NCI-H748 treated with DMSO at 0.1 percent for 48 hours (cell line): ENCODE data around the gene SLC37A1.

Experiments
- DNase-seq: peaks from one replicate; lab custom pipeline; 2025; lab: John Stamatoyannopoulos, UW

The SLC37A1 gene

GRCh38 chr21:42479582-42479981 lies 34.1 kb upstream of the SLC37A1 start:
- DNase-seq: no peak

- no peak for DNase-seq
Measured at GRCh38 chr21:42480736-42481135, 32.9 kb upstream of the SLC37A1 start.

- no peak for DNase-seq
Measured at GRCh38 chr21:42481169-42481568, 32.5 kb upstream of the SLC37A1 start.

GRCh38 chr21:42484966-42485365 lies 28.7 kb upstream of the SLC37A1 start:
- no peak for DNase-seq

- DNase-seq: no peak
Measured at GRCh38 chr21:42486072-42486471, 27.6 kb upstream of the SLC37A1 start.

GRCh38 chr21:42486531-42486930 lies 27.1 kb upstream of the SLC37A1 start:
- DNase-seq: no peak

GRCh38 chr21:42489006-42489563 lies 24.6 kb upstream of the SLC37A1 start:
- DNase-seq: no peak

GRCh38 chr21:42489991-42490390 lies 23.7 kb upstream of the SLC37A1 start:
- DNase-seq: no peak

GRCh38 chr21:42490720-42491119 lies 22.9 kb upstream of the SLC37A1 start:
- no peak for DNase-seq

- no peak for DNase-seq
Measured at GRCh38 chr21:42491328-42491727, 22.3 kb upstream of the SLC37A1 start.

- DNase-seq: no peak
Measured at GRCh38 chr21:42492201-42492600, 21.5 kb upstream of the SLC37A1 start.

- DNase-seq: no peak
Measured at GRCh38 chr21:42493109-42494060, 20.3 kb upstream of the SLC37A1 start.

- DNase-seq: no peak
Measured at GRCh38 chr21:42495027-42495426, 18.6 kb upstream of the SLC37A1 start.

GRCh38 chr21:42495765-42496119 lies 17.9 kb upstream of the SLC37A1 start:
- peak; percentile 57 for DNase-seq

GRCh38 chr21:42496120-42496838 lies 17.4 kb upstream of the SLC37A1 start, which contains the start of gene RSPH1:
Gene RSPH1 (minus strand): TSS chr21:42496224. CDS start chr21:42496186, 38 bp downstream.
- peak; percentile 98 for DNase-seq

- no peak for DNase-seq
Measured at GRCh38 chr21:42496839-42497202, 16.8 kb upstream of the SLC37A1 start.

- no peak for DNase-seq
Measured at GRCh38 chr21:42498012-42498411, 15.6 kb upstream of the SLC37A1 start.

GRCh38 chr21:42499444-42500112 lies 14.1 kb upstream of the SLC37A1 start:
- DNase-seq: no peak

- no peak for DNase-seq
Measured at GRCh38 chr21:42500225-42500624, 13.4 kb upstream of the SLC37A1 start.

- no peak for DNase-seq
Measured at GRCh38 chr21:42500736-42501135, 12.9 kb upstream of the SLC37A1 start.

GRCh38 chr21:42503711-42504110 lies 9.9 kb upstream of the SLC37A1 start:
- DNase-seq: no peak

GRCh38 chr21:42505090-42505726 lies 8.4 kb upstream of the SLC37A1 start:
- no peak for DNase-seq
